ENCODE measurements around the gene ACTG1. TPM values are rescaled to one million over a fixed set of nuclear protein-coding genes. Genes with fewer than 3 reads are reported as not detected.

The ACTG1 gene
- total RNA-seq, 1 experiment from 2014 or later, result 4,160 TPM

- TF ChIP-seq CTCF (conservative IDR thresholded peaks at IDR 0.05), result no peak
- no peak overlapping the region for H3K56ac ChIP-seq (ENCODE audit: insufficient read length, low read depth, low read length)
- no peak overlapping the region for H3T11ph ChIP-seq (ENCODE audit: low read length)
- H3K27me3 ChIP-seq (ENCODE audit: insufficient read depth, low read length), result no peaks in the 10 kb centered on the region; the same call in 1 of the 2 replicates
- H3K9ac ChIP-seq (ENCODE audit: extremely low read depth, insufficient read length, low read length), result no peak overlapping the region
- H3K18ac ChIP-seq (ENCODE audit: insufficient read length, low read depth, low read length), result no peak overlapping the region
- no peaks in the 10 kb centered on the region for H4K20me1 ChIP-seq (ENCODE audit: control insufficient read depth, insufficient read depth, insufficient read length)
- H3K9me3 Mint-ChIP-seq, result no peaks in the 10 kb centered on the region
- H3K36me3 Mint-ChIP-seq (ENCODE audit: insufficient read depth in 1 of 3, low read depth in 3 of 3), result no peaks in the 10 kb centered on the region
- no peak overlapping the region for H3K23ac ChIP-seq (ENCODE audit: insufficient read length, low read depth, low read length)
- no peak overlapping the region for H2BK12ac ChIP-seq (ENCODE audit: insufficient read length, low read depth, low read length)
- no peak overlapping the region for H2AFZ ChIP-seq (ENCODE audit: low read length)
- no peaks in the 10 kb centered on the region for H3K9me3 ChIP-seq (ENCODE audit: control insufficient read depth, low read depth, low read length)
- H2BK5ac ChIP-seq (ENCODE audit: insufficient read length, low read length), result no peak overlapping the region
- H4K91ac ChIP-seq (ENCODE audit: insufficient read length, low read depth, low read length), result no peak overlapping the region
- H3K4me1 Mint-ChIP-seq, result peaks cover 0 to 6% of the 10 kb centered on the region in 2 experiments; a peak in 1 of 4 replicates
- H2AK5ac ChIP-seq (ENCODE audit: insufficient read length, low read length), result no peak overlapping the region
- H3K4ac ChIP-seq (ENCODE audit: low read depth, low read length), result no peak overlapping the region
- H3K27ac ChIP-seq (ENCODE audit: insufficient read length, low read depth, low read length), result no peak overlapping the region
- H3K4me3 Mint-ChIP-seq, result no peak overlapping the region
- no peak for DNase-seq
- no peaks in the 10 kb centered on the region for H3K79me2 ChIP-seq (ENCODE audit: insufficient read depth, low read length)
- no peak overlapping the region for H2BK20ac ChIP-seq (ENCODE audit: low read depth, low read length, poor library complexity, severe bottlenecking)
- no peak overlapping the region for H2BK15ac ChIP-seq (ENCODE audit: low read depth, low read length)
- no peaks in the 10 kb centered on the region for H3K23me2 ChIP-seq (ENCODE audit: insufficient read length, low read depth, low read length, poor library complexity, severe bottlenecking)
- H3K14ac ChIP-seq (ENCODE audit: insufficient read depth, low read length), result no peak overlapping the region
- H4K8ac ChIP-seq (replicated peaks; ENCODE audit: insufficient read length, low read depth, low read length), result no peak overlapping the region
- H3K27ac Mint-ChIP-seq, result no peak overlapping the region
- H2BK120ac ChIP-seq (ENCODE audit: low read depth, low read length, poor library complexity, severe bottlenecking), result no peak overlapping the region
- WGBS (ENCODE audit: extremely low coverage, insufficient read length, low lambda C conversion rate), result no CpG with 5 or more reads among the region's 21 CpGs
- no peak overlapping the region for H4K5ac ChIP-seq (ENCODE audit: insufficient read length, low read depth, low read length)
- peaks cover 47% of the 10 kb centered on the region for H3K27me3 Mint-ChIP-seq (ENCODE audit: low read depth)
- H3K4me2 ChIP-seq (ENCODE audit: insufficient read depth, insufficient read length, low read length), result no peak overlapping the region
- no peaks in the 10 kb centered on the region for H3K4me1 ChIP-seq (ENCODE audit: insufficient read depth, low read length)
- H3K79me1 ChIP-seq (ENCODE audit: insufficient read depth, low read depth, low read length, poor library complexity, severe bottlenecking), result no peaks in the 10 kb centered on the region
These were observed 14.3 kb upstream of the ACTG1 start for GRCh38 chr17:81526662-81527571.

Measured in H9 (cell line).